ENCODE results near the gene BCO2. TPM values are rescaled to one million over a fixed set of nuclear protein-coding genes. Genes with fewer than 3 reads are reported as not detected.

Gene BCO2, protein sequence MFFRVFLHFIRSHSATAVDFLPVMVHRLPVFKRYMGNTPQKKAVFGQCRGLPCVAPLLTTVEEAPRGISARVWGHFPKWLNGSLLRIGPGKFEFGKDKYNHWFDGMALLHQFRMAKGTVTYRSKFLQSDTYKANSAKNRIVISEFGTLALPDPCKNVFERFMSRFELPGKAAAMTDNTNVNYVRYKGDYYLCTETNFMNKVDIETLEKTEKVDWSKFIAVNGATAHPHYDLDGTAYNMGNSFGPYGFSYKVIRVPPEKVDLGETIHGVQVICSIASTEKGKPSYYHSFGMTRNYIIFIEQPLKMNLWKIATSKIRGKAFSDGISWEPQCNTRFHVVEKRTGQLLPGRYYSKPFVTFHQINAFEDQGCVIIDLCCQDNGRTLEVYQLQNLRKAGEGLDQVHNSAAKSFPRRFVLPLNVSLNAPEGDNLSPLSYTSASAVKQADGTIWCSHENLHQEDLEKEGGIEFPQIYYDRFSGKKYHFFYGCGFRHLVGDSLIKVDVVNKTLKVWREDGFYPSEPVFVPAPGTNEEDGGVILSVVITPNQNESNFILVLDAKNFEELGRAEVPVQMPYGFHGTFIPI
- total RNA-seq (2014; rRNA removed; shearing (Covaris generic)) (0.63 and 1.4 TPM in 2 replicates), polyA plus RNA-seq (2016; fragmentation: Nextera tagmentation; extraction: Ambion mirVana) (0.59 and 1.1 TPM in 2 replicates)
- long read RNA-seq, result 0 reads

DNA sequence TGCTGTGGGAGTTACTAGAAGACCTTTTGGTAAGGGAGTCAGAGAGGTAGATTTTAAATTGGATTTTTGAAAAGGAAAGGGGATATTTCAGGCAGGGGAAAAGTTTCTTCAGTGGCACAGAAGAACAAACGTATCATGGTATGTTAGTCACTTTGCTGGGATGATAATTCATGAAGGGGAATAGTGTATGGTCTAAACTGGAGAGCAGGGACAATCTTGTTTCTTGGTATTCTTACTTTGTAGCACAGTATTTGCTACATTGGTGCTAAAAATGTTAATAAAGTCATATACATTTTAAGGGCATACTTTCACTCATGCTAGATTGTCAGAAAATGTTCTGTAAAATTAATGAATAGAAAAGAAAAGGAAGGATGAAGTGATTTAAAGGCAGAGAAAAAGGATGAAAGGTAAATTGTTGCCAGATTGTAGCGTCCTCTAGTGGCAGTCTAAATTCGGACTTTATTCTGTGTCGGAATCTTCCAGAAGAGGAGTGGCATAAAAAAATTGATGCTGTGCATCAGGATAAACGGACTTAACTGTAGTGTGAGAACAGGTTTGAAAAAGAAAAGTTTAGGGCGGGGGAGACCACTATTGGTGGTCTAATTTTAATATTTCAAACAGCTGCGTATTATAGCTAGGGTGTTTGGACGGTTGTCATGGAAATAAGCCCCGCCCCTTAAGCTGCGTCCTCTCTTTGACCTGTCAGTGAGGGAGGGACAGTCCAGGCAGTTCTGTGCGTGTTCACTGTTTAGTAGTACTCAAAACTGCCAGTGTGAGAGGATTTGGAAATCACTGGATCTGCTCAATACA is at the start of gene BCO2:
Gene BCO2 (plus strand): TSS at position 724 of the 810 bp plus-strand sequence. CDS start 90 bp downstream, outside the sequence.
- H3K27me3 Mint-ChIP-seq (ENCODE audit: insufficient read depth, low read depth, poor library complexity), result peaks cover 2% of the 10 kb centered on the region
- Histone ChIP-seq H3K79me2 (replicated peaks; ENCODE audit: insufficient read depth) (no peaks in the 10 kb centered on the region), H3K4me3 (peak within 1 kb of the TSS; percentile 43), H3K9me2 (ENCODE audit: insufficient read depth) (no peaks in the 10 kb centered on the region), H2AFZ (no peak within 1 kb of the TSS), H3K27ac (ENCODE audit: low read depth) (no peak within 1 kb of the TSS), H4K20me1 (replicated peaks; ENCODE audit: insufficient read depth) (no peaks in the 10 kb centered on the region), H3K36me3 (ENCODE audit: insufficient read depth) (no peaks in the 10 kb centered on the region), H3K4me2 (peak within 1 kb of the TSS; percentile 71), H3F3A (replicated peaks; ENCODE audit: low read depth) (no peaks in the 10 kb centered on the region), H3K4me1 (ENCODE audit: insufficient read depth) (no peaks in the 10 kb centered on the region; the same call in 1 of the 2 replicates), H3K27me3 (ENCODE audit: insufficient read depth) (no peaks in the 10 kb centered on the region)
- DNase-seq (ENCODE audit: low spot score) (peak; percentile 74), ATAC-seq (peak; percentile 88)
- H3K4me3 Mint-ChIP-seq, result peak within 1 kb of the TSS; percentile 65
- H3K4me1 Mint-ChIP-seq, result no peaks in the 10 kb centered on the region; the same call in 2 of the 3 replicates
- H3K9me3 Mint-ChIP-seq, result no peaks in the 10 kb centered on the region
- peak within 1 kb of the TSS; percentile 72 for H3K27ac Mint-ChIP-seq
- TF ChIP-seq CREB1 (CRISPR knock-in tag; IDR thresholded peaks at IDR 0.05; ENCODE audit: low read depth), result no peak
- TF ChIP-seq, protein P1, sequence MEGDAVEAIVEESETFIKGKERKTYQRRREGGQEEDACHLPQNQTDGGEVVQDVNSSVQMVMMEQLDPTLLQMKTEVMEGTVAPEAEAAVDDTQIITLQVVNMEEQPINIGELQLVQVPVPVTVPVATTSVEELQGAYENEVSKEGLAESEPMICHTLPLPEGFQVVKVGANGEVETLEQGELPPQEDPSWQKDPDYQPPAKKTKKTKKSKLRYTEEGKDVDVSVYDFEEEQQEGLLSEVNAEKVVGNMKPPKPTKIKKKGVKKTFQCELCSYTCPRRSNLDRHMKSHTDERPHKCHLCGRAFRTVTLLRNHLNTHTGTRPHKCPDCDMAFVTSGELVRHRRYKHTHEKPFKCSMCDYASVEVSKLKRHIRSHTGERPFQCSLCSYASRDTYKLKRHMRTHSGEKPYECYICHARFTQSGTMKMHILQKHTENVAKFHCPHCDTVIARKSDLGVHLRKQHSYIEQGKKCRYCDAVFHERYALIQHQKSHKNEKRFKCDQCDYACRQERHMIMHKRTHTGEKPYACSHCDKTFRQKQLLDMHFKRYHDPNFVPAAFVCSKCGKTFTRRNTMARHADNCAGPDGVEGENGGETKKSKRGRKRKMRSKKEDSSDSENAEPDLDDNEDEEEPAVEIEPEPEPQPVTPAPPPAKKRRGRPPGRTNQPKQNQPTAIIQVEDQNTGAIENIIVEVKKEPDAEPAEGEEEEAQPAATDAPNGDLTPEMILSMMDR (conservative IDR thresholded peaks at IDR 0.05; ENCODE audit: low read depth in 2 of 2), result peak; percentile 87 to 100
- no peaks in the 10 kb centered on the region for H3K36me3 Mint-ChIP-seq (ENCODE audit: low read depth)

DNA sequence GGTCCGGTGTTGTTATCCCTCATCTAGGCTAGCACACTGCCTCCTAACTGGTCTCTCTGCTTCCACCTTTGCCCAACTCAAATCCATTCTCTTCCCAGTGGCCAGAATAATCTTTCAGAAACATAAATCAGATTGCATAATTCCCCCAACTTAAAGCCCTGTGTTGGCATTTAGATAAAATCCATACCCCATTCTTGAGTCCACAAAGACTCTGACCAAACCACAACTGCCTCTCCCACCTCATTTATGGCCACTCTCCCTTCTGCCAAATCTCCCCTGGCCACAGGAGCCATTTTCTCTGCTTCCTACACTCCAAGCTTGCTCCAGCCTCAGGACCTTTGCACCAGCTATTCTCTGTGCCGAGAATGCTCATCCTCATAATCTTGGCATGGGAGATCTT is 48.3 kb upstream of the BCO2 start:
- no peak for DNase-seq (ENCODE audit: low spot score)
- peaks cover 3% of the 10 kb centered on the region for H3K27me3 Mint-ChIP-seq (ENCODE audit: insufficient read depth, low read depth, poor library complexity)
- no peak for ATAC-seq
- H3K36me3 ChIP-seq (ENCODE audit: insufficient read depth), result no peaks in the 10 kb centered on the region
- no peaks in the 10 kb centered on the region for H3K4me1 ChIP-seq (ENCODE audit: insufficient read depth)
- H3K9me3 Mint-ChIP-seq, result peaks cover 2% of the 10 kb centered on the region; the same call in 1 of the 3 replicates
- H3K36me3 Mint-ChIP-seq (ENCODE audit: low read depth), result no peaks in the 10 kb centered on the region
- no peak overlapping the region for H3K4me3 Mint-ChIP-seq
- H3K27ac Mint-ChIP-seq, result no peak overlapping the region
- H2AFZ ChIP-seq, result no peak overlapping the region
- no peaks in the 10 kb centered on the region for H3F3A ChIP-seq (replicated peaks; ENCODE audit: low read depth)
- no peak overlapping the region for H3K27ac ChIP-seq (ENCODE audit: low read depth)
- H3K79me2 ChIP-seq (replicated peaks; ENCODE audit: insufficient read depth), result no peaks in the 10 kb centered on the region
- H3K4me2 ChIP-seq, result no peak overlapping the region
- no peaks in the 10 kb centered on the region for H3K9me2 ChIP-seq (ENCODE audit: insufficient read depth)
- no peaks in the 10 kb centered on the region for H3K27me3 ChIP-seq (ENCODE audit: insufficient read depth)
- H3K4me1 Mint-ChIP-seq, result no peaks in the 10 kb centered on the region
- no peak overlapping the region for H3K4me3 ChIP-seq
- H4K20me1 ChIP-seq (replicated peaks; ENCODE audit: insufficient read depth), result no peaks in the 10 kb centered on the region
- TF ChIP-seq, protein P1 (conservative IDR thresholded peaks at IDR 0.05; ENCODE audit: low read depth in 2 of 2), result no peak
- TF ChIP-seq ZNF331 (CRISPR knock-in tag; IDR thresholded peaks at IDR 0.05; ENCODE audit: low read depth), result no peak
- TF ChIP-seq POLR2AphosphoS5 (IDR thresholded peaks at IDR 0.05; ENCODE audit: low read depth), result no peak
- TF ChIP-seq ZNF114 (CRISPR knock-in tag; IDR thresholded peaks at IDR 0.05), result no peak
- TF ChIP-seq EZH2phosphoT487 (IDR thresholded peaks at IDR 0.05; ENCODE audit: unreplicated experiment), result no peak
- TF ChIP-seq JUNB (IDR thresholded peaks at IDR 0.05; ENCODE audit: unreplicated experiment), result no peak
- TF ChIP-seq, protein P2, sequence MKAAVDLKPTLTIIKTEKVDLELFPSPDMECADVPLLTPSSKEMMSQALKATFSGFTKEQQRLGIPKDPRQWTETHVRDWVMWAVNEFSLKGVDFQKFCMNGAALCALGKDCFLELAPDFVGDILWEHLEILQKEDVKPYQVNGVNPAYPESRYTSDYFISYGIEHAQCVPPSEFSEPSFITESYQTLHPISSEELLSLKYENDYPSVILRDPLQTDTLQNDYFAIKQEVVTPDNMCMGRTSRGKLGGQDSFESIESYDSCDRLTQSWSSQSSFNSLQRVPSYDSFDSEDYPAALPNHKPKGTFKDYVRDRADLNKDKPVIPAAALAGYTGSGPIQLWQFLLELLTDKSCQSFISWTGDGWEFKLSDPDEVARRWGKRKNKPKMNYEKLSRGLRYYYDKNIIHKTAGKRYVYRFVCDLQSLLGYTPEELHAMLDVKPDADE (IDR thresholded peaks at IDR 0.05), result no peak
- TF ChIP-seq STAT1 (IDR thresholded peaks at IDR 0.05; ENCODE audit: unreplicated experiment), result no peak
- no peak for TF ChIP-seq NANOG (IDR thresholded peaks at IDR 0.05; ENCODE audit: borderline replicate concordance)
- TF ChIP-seq EZH2 (IDR thresholded peaks at IDR 0.05; ENCODE audit: low read depth, unreplicated experiment), result no peak

Data from GM23338 (cell line).